Right ventricle myocardium superior (tissue), 1 donor: Measurements from ENCODE around the gene SKA2. TPM values are rescaled to one million over a fixed set of nuclear protein-coding genes. Genes with fewer than 3 reads are reported as not detected.

Experiments used
- microRNA-seq: library from miRNA; unstranded; fragments of <30 nt; microRNA quantifications from one replicate; pipeline ENCODE4 v1.2.0, GENCODE V29; 2020
- total RNA-seq: library from RNA; stranded (reverse); fragmentation: NEBNext Ultra II Directional; extraction: Animal tissue kit (Norgen Biotek cat#: 25700); gene quantifications from one replicate; pipeline ENCODE4 v1.2.1, GENCODE V29; 2021
- donor health status: DM: no; HTN: yes; CAD: no; lungs with severe emphysema.

Gene SKA2
- total RNA-seq, 1 donor from 2014 or later = 32.7 TPM

Small RNA genes lying within 50 kb of the gene (microRNA-seq; reads per million reads assigned to microRNA genes)
- gene MIR301A = 167 reads per million, percentile 60 among the genes with 10 or more reads in this experiment
- 1,287 reads per million, percentile 85 among the genes with 10 or more reads in this experiment for gene MIR454

Other genes with a start within 250 kb of the SKA2 start
- 19.5 TPM for gene TRIM37, start 48.3 kb downstream of the SKA2 start, total RNA-seq
- gene PRR11, start 560 bp upstream of the SKA2 start, total RNA-seq = 1.3 TPM
- 7.9 TPM for gene SMG8, start 54.8 kb upstream of the SKA2 start, total RNA-seq
- 2.1 TPM for gene GDPD1, start 65.3 kb upstream of the SKA2 start, total RNA-seq
- 28.9 TPM for gene YPEL2, start 176.5 kb upstream of the SKA2 start, total RNA-seq